ENCODE results near the gene TUBA4B. TPM values are rescaled to one million over a fixed set of nuclear protein-coding genes. Genes with fewer than 3 reads are reported as not detected.
A peak's percentile ranks its signal among the peaks of the same experiment; 100 is the strongest.

Gene TUBA4B
- total and polyA plus RNA-seq, 2 donors (not counting 3 experiments of a cell fraction or from before 2014, with no cell fraction given), result not detected

GRCh38 chr2:219253753-219254589 lies 928 bp downstream of the TUBA4B start, which contains the start of gene TUBA4A:
TSS of gene TUBA4A (minus strand) at chr2:219253918. CDS start at chr2:219253858, 60 bp downstream.
- intact Hi-C loops (cut with micrococcal nuclease) (loop anchor here (1.0 to 2.0 kb wide), 3 partner anchors 25 to 41 kb away; partner anchors contain the start of genes ABCB6 and DNAJB2), dilution Hi-C loops (cut with MboI; ENCODE audit: extremely low pct_ligation_motif_present, low sequenced_read_pairs) (no loop called here)
- no TSS peak for BruUV-seq (replicated peaks)
- Histone ChIP-seq H3K4me3 (replicated peaks in 1 of 3; ENCODE audit: insufficient read depth in 1 of 3, low read depth in 1 of 3, low read length in 3 of 3) (peak within 1 kb of the TSS; percentile 32 to 53 (median 34)), H3K9ac (replicated peaks; ENCODE audit: extremely low read depth, insufficient read depth, low read length) (peak within 1 kb of the TSS; percentile 21), H3K27me3 (ENCODE audit: control insufficient read depth in 2 of 2, insufficient read depth in 2 of 2, low read length in 2 of 2) (peaks cover 15 to 16% of the 10 kb centered on the region in 2 experiments), H3K4me1 (ENCODE audit: control insufficient read depth, extremely low read depth, insufficient read depth, low read length) (peaks cover 36% of the 10 kb centered on the region), H2AFZ (ENCODE audit: low read depth, low read length) (peak within 1 kb of the TSS; percentile 92), H3K9me1 (replicated peaks; ENCODE audit: control insufficient read depth, extremely low read depth, insufficient read depth, low read length) (no peaks in the 10 kb centered on the region), H3K27ac (ENCODE audit: insufficient read depth, low read depth, low read length) (no peak within 1 kb of the TSS), H3K4me2 (ENCODE audit: insufficient read depth, low read length) (peak within 1 kb of the TSS; percentile 78), H4K20me1 (replicated peaks; ENCODE audit: control insufficient read depth, extremely low read depth, insufficient read depth, low read length) (no peaks in the 10 kb centered on the region), H3K79me2 (ENCODE audit: control insufficient read depth, insufficient read depth, low read length) (no peaks in the 10 kb centered on the region), H3K9me3 (replicated peaks; ENCODE audit: control insufficient read depth, insufficient read depth, low read length) (no peaks in the 10 kb centered on the region), H3K36me3 (ENCODE audit: control insufficient read depth in 2 of 2, extremely low read depth in 1 of 2, insufficient read depth in 2 of 2, low read length in 2 of 2) (no peaks in the 10 kb centered on the region)
- POLR2A ChIA-PET, result interaction anchor here (1.3 kb wide), 1 partner anchor 9 kb away, joined by 5 read pairs; the partner anchor contains the start of genes GLB1L and STK16
- FAIRE-seq (peak; percentile 70), DNase-seq (ENCODE audit: low read depth, low spot score) (peak; percentile 67)
- CTCF ChIA-PET, result interaction anchor here (1.0 to 2.5 kb wide), 6 partner anchors 9 to 41 kb away, joined by 3 to 14 read pairs (median 4); partner anchors contain the start of genes DNAJB2, GLB1L and STK16
- TF ChIP-seq JUN (IDR thresholded peaks at IDR 0.05; ENCODE audit: borderline replicate concordance, insufficient read depth, insufficient read length, low read depth) (no peak), POLR2A (IDR thresholded peaks at IDR 0.05; ENCODE audit: low read depth, low read length) (no peak), FOS (IDR thresholded peaks at IDR 0.05; ENCODE audit: borderline replicate concordance, insufficient read depth, low read length) (no peak), MAX (IDR thresholded peaks at IDR 0.05; ENCODE audit: insufficient read depth, insufficient read length) (no peak), EZH2 (IDR thresholded peaks at IDR 0.05; ENCODE audit: borderline replicate concordance, low read depth, low read length, severe bottlenecking) (no peak), MYC (IDR thresholded peaks at IDR 0.05; ENCODE audit: low read depth, low read length) (no peak), POLR2AphosphoS5 (IDR thresholded peaks at IDR 0.05; ENCODE audit: insufficient read depth, low read depth, low read length) (no peak), CTCF (IDR thresholded peaks at IDR 0.05; ENCODE audit: extremely low read depth in 1 of 2, insufficient read depth in 1 of 2, low read depth in 1 of 2, low read length in 2 of 2) (no peak), GATA2 (IDR thresholded peaks at IDR 0.05; ENCODE audit: insufficient read depth, insufficient read length, low read depth, low read length) (no peak)

Measured in endothelial cell of umbilical vein (primary cell).